Neural cell (in vitro differentiated cells): ENCODE data around the gene HOOK1. TPM values are rescaled to one million over a fixed set of nuclear protein-coding genes. Genes with fewer than 3 reads are reported as not detected.

Source experiments
- H2AFZ ChIP-seq: fragments of 200-600, 300-800 bp; sonication (generic), shearing (Covaris generic); 2 replicates; pipeline ENCODE4 v1.6.0; 2014; ENCODE audit warnings: low read depth, mild to moderate bottlenecking, antibody characterized with exemption, low read length, moderate library complexity
- H3F3A ChIP-seq: fragments of 200-600 bp; shearing (Covaris generic); 2 replicates; pipeline ENCODE4 v1.6.1; 2016; ENCODE audit warnings: mild to moderate bottlenecking, moderate library complexity, mixed read lengths, antibody characterized with exemption, low read length; ENCODE audit not compliant: insufficient read depth, poor library complexity, severe bottlenecking
- H3K27ac ChIP-seq: fragments of 200-600, 300-800 bp; sonication (generic), shearing (Covaris generic); 2 replicates; pipeline ENCODE4 v1.5.1; 2014; ENCODE audit warnings: mild to moderate bottlenecking, low read length, moderate library complexity
- H3K27me3 ChIP-seq: fragments of 300-800, 200-600 bp; sonication (generic), shearing (Covaris generic); 2 replicates; pipeline ENCODE4 v1.6.0; 2014; ENCODE audit warnings: mild to moderate bottlenecking, low read depth, low read length, moderate library complexity; ENCODE audit not compliant: insufficient read depth
- H3K36me3 ChIP-seq: fragments of 300-800, 200-600 bp; sonication (generic), shearing (Covaris generic); 2 replicates; pipeline ENCODE4 v1.5.1; 2014; ENCODE audit warnings: mild to moderate bottlenecking, antibody characterized with exemption, low read length, moderate library complexity; ENCODE audit not compliant: insufficient read depth
- H3K4me2 ChIP-seq: fragments of 300-800, 200-600 bp; sonication (generic), shearing (Covaris generic); 2 replicates; pipeline ENCODE4 v1.6.0; 2014; ENCODE audit warnings: mild to moderate bottlenecking, low read length
- H3K4me3 ChIP-seq: fragments of 300-800, 200-600 bp; sonication (generic), shearing (Covaris generic); 2 replicates; pipeline ENCODE4 v1.5.1; 2014; ENCODE audit warnings: mild to moderate bottlenecking, low read length, moderate library complexity
- H3K79me2 ChIP-seq: fragments of 200-600 bp; shearing (Covaris generic); replicated peaks from 2 replicates; pipeline ENCODE4 v1.6.0; 2014; ENCODE audit warnings: mild to moderate bottlenecking, low read length, moderate library complexity; ENCODE audit not compliant: insufficient read depth
- H3K9ac ChIP-seq: fragments of 300-800, 200-600 bp; sonication (generic), shearing (Covaris generic); 2 replicates; pipeline ENCODE4 v1.6.1; 2016; ENCODE audit warnings: mild to moderate bottlenecking, low read length, mixed read lengths
- H3K9me2 ChIP-seq: fragments of 200-600 bp; shearing (Covaris generic); 2 replicates; pipeline ENCODE4 v1.6.1; 2016; ENCODE audit warnings: mild to moderate bottlenecking, low read length, mixed read lengths; ENCODE audit not compliant: insufficient read depth
- H3K9me3 ChIP-seq: fragments of 200-600, 300-800 bp; sonication (generic), shearing (Covaris generic); 2 replicates; pipeline ENCODE4 v1.6.1; 2016; ENCODE audit warnings: mild to moderate bottlenecking, mixed run types, low read length, moderate library complexity, mixed read lengths
- H4K20me1 ChIP-seq: fragments of 200-600 bp; shearing (Covaris generic); 2 replicates; pipeline ENCODE4 v1.6.1; 2016; ENCODE audit warnings: mild to moderate bottlenecking, mixed run types; ENCODE audit not compliant: insufficient read depth
- EP300 ChIP-seq: fragments of 450-650 bp; conservative IDR thresholded peaks from 2 replicates; pipeline ENCODE4 v1.6.1; 2014; ENCODE audit warnings: antibody characterized with exemption, mild to moderate bottlenecking, moderate library complexity; ENCODE audit not compliant: poor library complexity, severe bottlenecking
- EZH2 ChIP-seq: fragments of 200-600, 300-800 bp; shearing (Covaris generic), sonication (generic); IDR thresholded peaks from 2 replicates; pipeline ENCODE4 v1.6.1; 2014; ENCODE audit warnings: antibody characterized with exemption, low read length, borderline replicate concordance, mild to moderate bottlenecking; ENCODE audit not compliant: insufficient read depth, poor library complexity, severe bottlenecking
- MXI1 ChIP-seq: fragments of 450-650 bp; conservative IDR thresholded peaks from 2 replicates; pipeline ENCODE4 v1.6.1; 2014; ENCODE audit warnings: antibody characterized with exemption, mild to moderate bottlenecking; ENCODE audit not compliant: poor library complexity, severe bottlenecking
- POLR2AphosphoS5 ChIP-seq: IDR thresholded peaks from 2 replicates; pipeline ENCODE4 v1.6.1; 2012
- RAD21 ChIP-seq: fragments of 450-650 bp; conservative IDR thresholded peaks from 2 replicates; pipeline ENCODE4 v1.6.1; 2014; ENCODE audit warnings: antibody characterized with exemption, mild to moderate bottlenecking, moderate library complexity
- SMC3 ChIP-seq: fragments of 450-650 bp; conservative IDR thresholded peaks from 2 replicates; pipeline ENCODE4 v1.6.1; 2014; ENCODE audit warnings: antibody characterized with exemption, mild to moderate bottlenecking, moderate library complexity; ENCODE audit not compliant: poor library complexity
- TAF1 ChIP-seq: IDR thresholded peaks from 2 replicates; pipeline ENCODE4 v1.6.1; 2012; ENCODE audit warnings: low read depth
- polyA plus RNA-seq: library from polyadenylated mRNA; depleted of rRNA; stranded (reverse); fragments of >200 nt; gene quantifications from 2 replicates; pipeline ENCODE4 v1.2.3, GENCODE V29; 2014
- TF ChIP-seq, protein P1 (sequence below): IDR thresholded peaks from 2 replicates; pipeline ENCODE4 v1.6.1; 2012; ENCODE audit warnings: borderline replicate concordance
- TF ChIP-seq, protein P2 (sequence below): fragments of 450-650 bp; IDR thresholded peaks from 2 replicates; pipeline ENCODE4 v1.5.1; 2014; ENCODE audit warnings: antibody characterized with exemption, mild to moderate bottlenecking, moderate library complexity; ENCODE audit not compliant: poor library complexity, severe bottlenecking

Gene HOOK1
- polyA plus RNA-seq, 1 donor from 2014 or later = 27.5 TPM

- Histone ChIP-seq H3K27ac (no peak overlapping the region), H3K9ac (no peak overlapping the region)
- no peak for TF ChIP-seq TAF1
- TF ChIP-seq SMC3 = no peak
- no peak for TF ChIP-seq RAD21
- TF ChIP-seq MXI1 = no peak
- no peak for TF ChIP-seq POLR2AphosphoS5
Observed at GRCh38 chr1:59880735-59881134, 66.0 kb downstream of the HOOK1 start.

DNA sequence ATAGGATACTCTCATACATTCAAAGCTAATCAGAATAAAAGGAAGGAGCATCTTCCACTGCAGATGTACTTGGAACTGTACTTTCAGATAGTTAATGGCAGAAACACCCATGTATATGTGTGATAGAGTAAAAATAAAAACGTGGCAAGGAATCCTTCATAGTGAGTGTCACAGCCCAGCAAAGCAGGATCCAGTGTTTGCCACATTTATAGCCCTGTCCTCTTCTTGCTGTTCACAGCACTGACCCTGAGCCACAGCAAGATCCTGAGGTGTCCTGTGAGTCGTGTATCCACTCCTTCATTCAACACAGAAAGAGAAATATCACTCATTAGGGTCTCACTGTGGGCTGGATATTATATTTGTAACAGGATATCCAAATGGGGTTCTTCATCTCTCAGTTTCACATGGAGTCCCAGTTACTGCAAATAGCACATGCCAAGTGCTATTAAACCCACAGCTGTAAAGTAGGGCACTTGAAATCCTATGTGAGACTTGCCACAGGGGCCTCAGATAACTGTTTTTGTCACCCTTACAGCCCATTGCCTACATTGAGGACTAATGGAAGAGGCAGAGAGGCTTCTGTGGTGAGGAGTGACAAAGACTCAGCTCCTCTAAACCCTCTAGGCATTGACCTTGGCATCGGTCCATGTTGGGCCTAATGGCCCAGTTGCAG, 70.5 kb downstream of the HOOK1 start:
- H3K9me3 ChIP-seq = no peaks in the 10 kb centered on the region
- no peak overlapping the region for H3K4me3 ChIP-seq
- no peak for TF ChIP-seq EZH2
- TF ChIP-seq MXI1 = no peak
- TF ChIP-seq RAD21 = no peak
- TF ChIP-seq, protein P1, sequence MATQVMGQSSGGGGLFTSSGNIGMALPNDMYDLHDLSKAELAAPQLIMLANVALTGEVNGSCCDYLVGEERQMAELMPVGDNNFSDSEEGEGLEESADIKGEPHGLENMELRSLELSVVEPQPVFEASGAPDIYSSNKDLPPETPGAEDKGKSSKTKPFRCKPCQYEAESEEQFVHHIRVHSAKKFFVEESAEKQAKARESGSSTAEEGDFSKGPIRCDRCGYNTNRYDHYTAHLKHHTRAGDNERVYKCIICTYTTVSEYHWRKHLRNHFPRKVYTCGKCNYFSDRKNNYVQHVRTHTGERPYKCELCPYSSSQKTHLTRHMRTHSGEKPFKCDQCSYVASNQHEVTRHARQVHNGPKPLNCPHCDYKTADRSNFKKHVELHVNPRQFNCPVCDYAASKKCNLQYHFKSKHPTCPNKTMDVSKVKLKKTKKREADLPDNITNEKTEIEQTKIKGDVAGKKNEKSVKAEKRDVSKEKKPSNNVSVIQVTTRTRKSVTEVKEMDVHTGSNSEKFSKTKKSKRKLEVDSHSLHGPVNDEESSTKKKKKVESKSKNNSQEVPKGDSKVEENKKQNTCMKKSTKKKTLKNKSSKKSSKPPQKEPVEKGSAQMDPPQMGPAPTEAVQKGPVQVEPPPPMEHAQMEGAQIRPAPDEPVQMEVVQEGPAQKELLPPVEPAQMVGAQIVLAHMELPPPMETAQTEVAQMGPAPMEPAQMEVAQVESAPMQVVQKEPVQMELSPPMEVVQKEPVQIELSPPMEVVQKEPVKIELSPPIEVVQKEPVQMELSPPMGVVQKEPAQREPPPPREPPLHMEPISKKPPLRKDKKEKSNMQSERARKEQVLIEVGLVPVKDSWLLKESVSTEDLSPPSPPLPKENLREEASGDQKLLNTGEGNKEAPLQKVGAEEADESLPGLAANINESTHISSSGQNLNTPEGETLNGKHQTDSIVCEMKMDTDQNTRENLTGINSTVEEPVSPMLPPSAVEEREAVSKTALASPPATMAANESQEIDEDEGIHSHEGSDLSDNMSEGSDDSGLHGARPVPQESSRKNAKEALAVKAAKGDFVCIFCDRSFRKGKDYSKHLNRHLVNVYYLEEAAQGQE = no peak
- no peak for TF ChIP-seq EP300
- TF ChIP-seq TAF1 = no peak
- TF ChIP-seq, protein P2, sequence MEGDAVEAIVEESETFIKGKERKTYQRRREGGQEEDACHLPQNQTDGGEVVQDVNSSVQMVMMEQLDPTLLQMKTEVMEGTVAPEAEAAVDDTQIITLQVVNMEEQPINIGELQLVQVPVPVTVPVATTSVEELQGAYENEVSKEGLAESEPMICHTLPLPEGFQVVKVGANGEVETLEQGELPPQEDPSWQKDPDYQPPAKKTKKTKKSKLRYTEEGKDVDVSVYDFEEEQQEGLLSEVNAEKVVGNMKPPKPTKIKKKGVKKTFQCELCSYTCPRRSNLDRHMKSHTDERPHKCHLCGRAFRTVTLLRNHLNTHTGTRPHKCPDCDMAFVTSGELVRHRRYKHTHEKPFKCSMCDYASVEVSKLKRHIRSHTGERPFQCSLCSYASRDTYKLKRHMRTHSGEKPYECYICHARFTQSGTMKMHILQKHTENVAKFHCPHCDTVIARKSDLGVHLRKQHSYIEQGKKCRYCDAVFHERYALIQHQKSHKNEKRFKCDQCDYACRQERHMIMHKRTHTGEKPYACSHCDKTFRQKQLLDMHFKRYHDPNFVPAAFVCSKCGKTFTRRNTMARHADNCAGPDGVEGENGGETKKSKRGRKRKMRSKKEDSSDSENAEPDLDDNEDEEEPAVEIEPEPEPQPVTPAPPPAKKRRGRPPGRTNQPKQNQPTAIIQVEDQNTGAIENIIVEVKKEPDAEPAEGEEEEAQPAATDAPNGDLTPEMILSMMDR = no peak
- no peak for TF ChIP-seq POLR2AphosphoS5
- TF ChIP-seq SMC3 = no peak
- no peak overlapping the region for H2AFZ ChIP-seq
- H3K9ac ChIP-seq = no peak overlapping the region
- no peak overlapping the region for H3K4me2 ChIP-seq
- no peaks in the 10 kb centered on the region for H3K79me2 ChIP-seq
- H3K36me3 ChIP-seq = no peaks in the 10 kb centered on the region
- no peaks in the 10 kb centered on the region for H4K20me1 ChIP-seq
- no peaks in the 10 kb centered on the region for H3K9me2 ChIP-seq
- H3F3A ChIP-seq = no peaks in the 10 kb centered on the region
- no peaks in the 10 kb centered on the region for H3K27me3 ChIP-seq
- no peak overlapping the region for H3K27ac ChIP-seq

More at GRCh38 chr1:59880735-59881134, 66.0 kb downstream of the HOOK1 start:
- Histone ChIP-seq H3K9me2 (no peaks in the 10 kb centered on the region), H2AFZ (no peak overlapping the region), H4K20me1 (no peaks in the 10 kb centered on the region), H3K79me2 (no peaks in the 10 kb centered on the region), H3F3A (no peaks in the 10 kb centered on the region), H3K4me3 (no peak overlapping the region), H3K36me3 (no peaks in the 10 kb centered on the region), H3K4me2 (no peak overlapping the region), H3K27me3 (no peaks in the 10 kb centered on the region), H3K9me3 (no peaks in the 10 kb centered on the region)
